ENCODE data around the gene PRRC2A. TPM values are rescaled to one million over a fixed set of nuclear protein-coding genes. Genes with fewer than 3 reads are reported as not detected.
A peak's percentile ranks its signal among the peaks of the same experiment; 100 is the strongest.

PRRC2A gene
- total RNA-seq, 6 experiments from 2014 or later: 216 to 259 (median 231) TPM

GRCh38 chr6:31642798-31643570 is 22.5 kb downstream of the PRRC2A start:
- no peak for TF ChIP-seq CTCF (IDR thresholded peaks at IDR 0.05)

GRCh38 chr6:31643818-31644454 is 23.4 kb downstream of the PRRC2A start:
- Mint-ChIP-seq H3K36me3 (ENCODE audit: low read depth) (peaks cover 21% of the 10 kb centered on the region), H3K4me1 (ENCODE audit: low read depth) (peaks cover 24% of the 10 kb centered on the region), H3K27ac (no peak overlapping the region), H3K27me3 (ENCODE audit: insufficient read depth) (peaks cover 3% of the 10 kb centered on the region), H3K9me3 (no peaks in the 10 kb centered on the region), H3K4me3 (no peak overlapping the region)
- TF ChIP-seq CTCF (IDR thresholded peaks at IDR 0.05): no peak
- DNase-seq: no peak

More at GRCh38 chr6:31642798-31643570, 22.5 kb downstream of the PRRC2A start:
- DNase-seq: no peak
- Mint-ChIP-seq H3K27ac (no peak overlapping the region), H3K4me3 (no peak overlapping the region), H3K9me3 (no peaks in the 10 kb centered on the region), H3K36me3 (ENCODE audit: low read depth) (peaks cover 24% of the 10 kb centered on the region), H3K4me1 (ENCODE audit: low read depth) (peaks cover 28% of the 10 kb centered on the region), H3K27me3 (ENCODE audit: insufficient read depth) (peaks cover 6% of the 10 kb centered on the region)

GRCh38 chr6:31645325-31645724 is 24.8 kb downstream of the PRRC2A start:
- Mint-ChIP-seq H3K27ac (no peak overlapping the region), H3K4me1 (ENCODE audit: low read depth) (peaks cover 16% of the 10 kb centered on the region), H3K36me3 (ENCODE audit: low read depth) (peaks cover 13% of the 10 kb centered on the region), H3K4me3 (no peak overlapping the region), H3K27me3 (ENCODE audit: insufficient read depth) (no peaks in the 10 kb centered on the region), H3K9me3 (no peaks in the 10 kb centered on the region)
- no peak for TF ChIP-seq CTCF (IDR thresholded peaks at IDR 0.05)
- no peak for DNase-seq

- H3K9me3 Mint-ChIP-seq: no peaks in the 10 kb centered on the region
- peaks cover 19% of the 10 kb centered on the region for H3K36me3 Mint-ChIP-seq (ENCODE audit: low read depth)
- peak overlapping the region; percentile 100 for H3K27ac Mint-ChIP-seq
- no peak for TF ChIP-seq CTCF (IDR thresholded peaks at IDR 0.05)
- peaks cover 30% of the 10 kb centered on the region for H3K4me1 Mint-ChIP-seq (ENCODE audit: low read depth)
- peak; percentile 87 for DNase-seq
- H3K27me3 Mint-ChIP-seq (ENCODE audit: insufficient read depth): peaks cover 3% of the 10 kb centered on the region
- H3K4me3 Mint-ChIP-seq: peak overlapping the region; percentile 94
These were observed 31.2 kb downstream of the PRRC2A start for GRCh38 chr6:31651602-31652191.

GRCh38 chr6:31652925-31653724 is 32.6 kb downstream of the PRRC2A start:
- DNase-seq: peak; percentile 84

More at GRCh38 chr6:31652925-31653724, 32.6 kb downstream of the PRRC2A start:
- Mint-ChIP-seq H3K9me3 (no peaks in the 10 kb centered on the region), H3K4me1 (ENCODE audit: low read depth) (peaks cover 37% of the 10 kb centered on the region), H3K27ac (peak overlapping the region; percentile 100), H3K4me3 (peak overlapping the region; percentile 94), H3K27me3 (ENCODE audit: insufficient read depth) (peaks cover 3% of the 10 kb centered on the region), H3K36me3 (ENCODE audit: low read depth) (peaks cover 28% of the 10 kb centered on the region)
- TF ChIP-seq CTCF (IDR thresholded peaks at IDR 0.05): no peak; the same call in 1 of the 2 replicates
